ENCODE measurements around the gene DSC2.

DSC2 gene

GRCh38 chr18:31102025-31102684, at the start of gene DSC2:
DSC2 (minus strand) TSS chr18:31102421; CDS start chr18:31101971, 450 bp downstream.
- no peaks in the 10 kb centered on the region for H3K27me3 ChIP-seq (ENCODE audit: insufficient read depth, low read length, poor library complexity)
- no peak within 1 kb of the TSS for H2AFZ ChIP-seq (ENCODE audit: low read depth, low read length)
- no peaks in the 10 kb centered on the region for H3K36me3 ChIP-seq (ENCODE audit: insufficient read depth, low read length)
- ATAC-seq (ENCODE audit: insufficient read depth, low read depth) (no peak), DNase-seq (no peak)
- H3K9me3 ChIP-seq (ENCODE audit: insufficient read depth, low read length, severe bottlenecking): no peaks in the 10 kb centered on the region
- TF ChIP-seq CTCF (IDR thresholded peaks at IDR 0.05; ENCODE audit: borderline replicate concordance, extremely low read depth, low read length, poor library complexity, severe bottlenecking): no peak
- H3K4me3 ChIP-seq (ENCODE audit: low read depth in 1 of 2, low read length in 2 of 2): no peak within 1 kb of the TSS
- H3K4me1 ChIP-seq (ENCODE audit: insufficient read depth, low read length): no peaks in the 10 kb centered on the region
- H4K20me1 ChIP-seq (ENCODE audit: insufficient read depth, low read length): no peaks in the 10 kb centered on the region
- H3K4me2 ChIP-seq (ENCODE audit: insufficient read depth, low read length): no peak within 1 kb of the TSS
- no peak within 1 kb of the TSS for H3K9ac ChIP-seq (ENCODE audit: low read depth, low read length)
- H3K27ac ChIP-seq (ENCODE audit: low read length): no peak within 1 kb of the TSS
- no peaks in the 10 kb centered on the region for H3K79me2 ChIP-seq (ENCODE audit: insufficient read depth, low read length)

GRCh38 chr18:31149351-31149750, 47.1 kb upstream of the DSC2 start:
- ATAC-seq (ENCODE audit: insufficient read depth, low read depth): no peak
- H3K4me3 ChIP-seq (ENCODE audit: low read depth in 1 of 2, low read length in 2 of 2): no peak overlapping the region
- no peaks in the 10 kb centered on the region for H3K4me1 ChIP-seq (ENCODE audit: insufficient read depth, low read length)
- no peak overlapping the region for H3K9ac ChIP-seq (ENCODE audit: low read depth, low read length)
- no peaks in the 10 kb centered on the region for H3K79me2 ChIP-seq (ENCODE audit: insufficient read depth, low read length)
- no peaks in the 10 kb centered on the region for H3K9me3 ChIP-seq (ENCODE audit: insufficient read depth, low read length, severe bottlenecking)
- no peak overlapping the region for H2AFZ ChIP-seq (ENCODE audit: low read depth, low read length)
- no peaks in the 10 kb centered on the region for H4K20me1 ChIP-seq (ENCODE audit: insufficient read depth, low read length)
- H3K36me3 ChIP-seq (ENCODE audit: insufficient read depth, low read length): no peaks in the 10 kb centered on the region
- no peak overlapping the region for H3K4me2 ChIP-seq (ENCODE audit: insufficient read depth, low read length)
- H3K27ac ChIP-seq (ENCODE audit: low read length): no peak overlapping the region
- no peak for DNase-seq
- TF ChIP-seq CTCF (IDR thresholded peaks at IDR 0.05; ENCODE audit: borderline replicate concordance, extremely low read depth, low read length, poor library complexity, severe bottlenecking) (no peak), EZH2 (IDR thresholded peaks at IDR 0.05; ENCODE audit: borderline replicate concordance, low read depth, low read length, severe bottlenecking) (no peak)
- H3K27me3 ChIP-seq (ENCODE audit: insufficient read depth, low read length, poor library complexity): no peaks in the 10 kb centered on the region

- no peak for DNase-seq
- no peaks in the 10 kb centered on the region for H4K20me1 ChIP-seq (ENCODE audit: insufficient read depth, low read length)
- TF ChIP-seq CTCF (IDR thresholded peaks at IDR 0.05; ENCODE audit: borderline replicate concordance, extremely low read depth, low read length, poor library complexity, severe bottlenecking): no peak
- TF ChIP-seq EZH2 (IDR thresholded peaks at IDR 0.05; ENCODE audit: borderline replicate concordance, low read depth, low read length, severe bottlenecking): no peak
- no peak overlapping the region for H3K9ac ChIP-seq (ENCODE audit: low read depth, low read length)
- no peak overlapping the region for H3K4me2 ChIP-seq (ENCODE audit: insufficient read depth, low read length)
- ATAC-seq (ENCODE audit: insufficient read depth, low read depth): no peak
- H3K4me1 ChIP-seq (ENCODE audit: insufficient read depth, low read length): no peaks in the 10 kb centered on the region
- H3K4me3 ChIP-seq (ENCODE audit: low read depth in 1 of 2, low read length in 2 of 2): no peak overlapping the region
- H3K36me3 ChIP-seq (ENCODE audit: insufficient read depth, low read length): no peaks in the 10 kb centered on the region
- H2AFZ ChIP-seq (ENCODE audit: low read depth, low read length): no peak overlapping the region
- no peaks in the 10 kb centered on the region for H3K79me2 ChIP-seq (ENCODE audit: insufficient read depth, low read length)
- no peaks in the 10 kb centered on the region for H3K27me3 ChIP-seq (ENCODE audit: insufficient read depth, low read length, poor library complexity)
- no peaks in the 10 kb centered on the region for H3K9me3 ChIP-seq (ENCODE audit: insufficient read depth, low read length, severe bottlenecking)
- H3K27ac ChIP-seq (ENCODE audit: low read length): no peak overlapping the region
Measured at GRCh38 chr18:31148600-31148999, 46.4 kb upstream of the DSC2 start.
